ENCODE measurements around the gene ZNF800.

DNA sequence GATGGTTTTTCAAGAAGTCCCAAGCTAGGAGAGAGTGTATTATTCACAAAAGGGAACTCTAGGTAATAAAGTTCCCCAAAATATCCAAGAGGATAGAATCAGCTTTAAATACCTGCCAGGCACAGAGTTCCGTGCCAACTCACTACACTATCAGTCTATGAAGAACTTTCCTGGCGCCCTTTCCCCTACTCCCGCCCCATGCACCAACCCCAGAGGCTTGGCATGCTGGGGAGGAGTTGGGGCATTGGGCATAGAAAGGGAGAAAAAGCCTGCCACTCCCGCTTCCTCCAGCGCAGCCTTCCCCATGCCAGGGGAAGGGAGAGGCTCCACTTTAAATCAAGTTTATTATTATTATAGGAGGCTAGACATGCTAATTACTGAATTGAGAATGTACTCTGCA is 54.9 kb downstream of the ZNF800 start:
- no peak for TF ChIP-seq EZH2 (IDR thresholded peaks at IDR 0.05)
- no peak for TF ChIP-seq POLR2AphosphoS5 (IDR thresholded peaks at IDR 0.05; ENCODE audit: borderline replicate concordance, low read depth, low read length)
